Ishikawa (cell line): Measurements from ENCODE around the gene ZNF146.

Experiments
- EP300 ChIP-seq: IDR thresholded peaks from 2 replicates; pipeline ENCODE4 v1.6.1; 2012; ENCODE audit warnings: borderline replicate concordance
- FOXM1 ChIP-seq: IDR thresholded peaks from 2 replicates; pipeline ENCODE4 v1.6.1; 2012; ENCODE audit warnings: low read depth, borderline replicate concordance
- NFIC ChIP-seq: IDR thresholded peaks from 2 replicates; pipeline ENCODE4 v1.6.1; 2012
- RAD21 ChIP-seq: IDR thresholded peaks from 2 replicates; pipeline ENCODE4 v1.6.1; 2012; ENCODE audit warnings: low read depth
- TEAD4 ChIP-seq: IDR thresholded peaks from 2 replicates; pipeline ENCODE4 v1.6.1; 2012
- ZBTB7A ChIP-seq: IDR thresholded peaks from 2 replicates; pipeline ENCODE4 v1.6.1; 2012; ENCODE audit warnings: low read depth
- TF ChIP-seq, protein P1 (sequence below): IDR thresholded peaks from 2 replicates; pipeline ENCODE4 v1.6.1; 2012
- TF ChIP-seq, protein P2 (sequence below): IDR thresholded peaks from 2 replicates; pipeline ENCODE4 v1.6.1; 2012; ENCODE audit warnings: low read depth, mild to moderate bottlenecking
- TF ChIP-seq, protein P3 (sequence below): IDR thresholded peaks from 2 replicates; pipeline ENCODE4 v1.6.1; 2012

The ZNF146 gene

DNA sequence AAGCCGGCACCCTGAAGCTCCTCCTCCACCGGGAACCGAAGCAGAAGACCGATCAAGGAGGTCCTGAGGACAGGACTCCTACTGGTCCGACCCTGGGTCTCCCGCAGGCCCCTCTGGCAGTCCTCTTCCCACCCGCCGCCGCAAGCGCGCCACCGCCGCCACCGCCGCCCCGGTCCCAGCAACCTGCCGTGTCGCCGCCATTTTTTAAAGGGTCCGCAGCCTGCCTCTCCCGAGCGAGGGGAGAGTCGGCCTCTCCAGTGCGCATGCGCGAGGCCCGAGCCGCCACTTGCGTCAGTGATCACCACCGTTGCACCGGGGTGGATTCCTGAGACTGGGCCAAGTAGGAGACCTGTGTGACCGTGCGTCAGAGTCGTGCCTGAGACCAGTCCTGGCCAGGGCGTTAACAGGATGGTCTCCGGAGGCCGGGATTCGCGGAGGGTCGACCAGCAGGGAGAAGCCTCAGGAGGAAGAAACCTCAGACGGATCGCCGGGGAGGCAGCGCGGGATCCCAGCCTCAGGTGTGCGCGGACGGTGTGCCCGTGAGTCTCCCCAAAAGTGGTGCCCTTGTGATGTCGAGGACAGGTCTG lies 51.6 kb downstream of the ZNF146 start:
- no peak for TF ChIP-seq TEAD4

DNA sequence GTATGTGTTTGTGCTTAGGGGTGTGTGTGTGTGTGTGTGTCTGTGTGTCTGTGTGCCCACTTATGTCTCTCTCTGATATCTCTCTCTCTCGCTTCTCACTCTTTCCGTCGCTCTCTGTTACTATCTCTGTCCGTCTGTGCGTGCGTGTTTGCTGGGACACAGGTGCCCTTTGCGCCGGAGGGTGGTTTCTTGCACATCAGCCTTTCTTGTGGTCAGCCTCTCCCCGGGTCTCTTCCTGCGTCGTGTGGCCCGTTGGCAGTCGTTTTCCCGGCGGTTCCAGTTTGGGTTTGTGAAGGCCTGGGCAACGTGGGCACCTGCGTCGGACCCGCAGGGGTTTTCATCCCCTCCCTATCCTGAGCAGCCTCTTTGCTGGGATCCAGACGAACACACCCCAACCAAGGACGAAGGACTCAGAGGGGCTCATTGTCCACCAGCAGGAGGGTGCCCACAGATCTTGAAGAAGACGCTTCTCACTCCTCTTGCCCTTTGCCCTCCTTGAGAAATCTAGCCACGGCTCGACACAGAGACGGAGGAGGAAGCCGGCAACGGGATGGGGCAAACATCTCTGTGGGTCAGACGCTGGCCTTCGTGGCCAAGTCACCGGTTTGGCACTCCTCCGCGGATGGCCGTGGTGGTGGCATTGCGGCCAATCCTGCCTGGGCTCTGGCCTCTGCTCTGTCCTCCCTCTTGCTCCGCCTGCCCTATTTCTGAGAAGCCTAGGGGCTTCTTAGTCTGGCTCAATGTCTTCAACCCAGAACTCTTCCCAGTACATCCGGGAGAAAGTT lies 52.3 kb downstream of the ZNF146 start:
- TF ChIP-seq NFIC, result no peak
- TF ChIP-seq EP300, result no peak
- TF ChIP-seq, protein P1, sequence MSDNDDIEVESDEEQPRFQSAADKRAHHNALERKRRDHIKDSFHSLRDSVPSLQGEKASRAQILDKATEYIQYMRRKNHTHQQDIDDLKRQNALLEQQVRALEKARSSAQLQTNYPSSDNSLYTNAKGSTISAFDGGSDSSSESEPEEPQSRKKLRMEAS, result no peak
- TF ChIP-seq, protein P2, sequence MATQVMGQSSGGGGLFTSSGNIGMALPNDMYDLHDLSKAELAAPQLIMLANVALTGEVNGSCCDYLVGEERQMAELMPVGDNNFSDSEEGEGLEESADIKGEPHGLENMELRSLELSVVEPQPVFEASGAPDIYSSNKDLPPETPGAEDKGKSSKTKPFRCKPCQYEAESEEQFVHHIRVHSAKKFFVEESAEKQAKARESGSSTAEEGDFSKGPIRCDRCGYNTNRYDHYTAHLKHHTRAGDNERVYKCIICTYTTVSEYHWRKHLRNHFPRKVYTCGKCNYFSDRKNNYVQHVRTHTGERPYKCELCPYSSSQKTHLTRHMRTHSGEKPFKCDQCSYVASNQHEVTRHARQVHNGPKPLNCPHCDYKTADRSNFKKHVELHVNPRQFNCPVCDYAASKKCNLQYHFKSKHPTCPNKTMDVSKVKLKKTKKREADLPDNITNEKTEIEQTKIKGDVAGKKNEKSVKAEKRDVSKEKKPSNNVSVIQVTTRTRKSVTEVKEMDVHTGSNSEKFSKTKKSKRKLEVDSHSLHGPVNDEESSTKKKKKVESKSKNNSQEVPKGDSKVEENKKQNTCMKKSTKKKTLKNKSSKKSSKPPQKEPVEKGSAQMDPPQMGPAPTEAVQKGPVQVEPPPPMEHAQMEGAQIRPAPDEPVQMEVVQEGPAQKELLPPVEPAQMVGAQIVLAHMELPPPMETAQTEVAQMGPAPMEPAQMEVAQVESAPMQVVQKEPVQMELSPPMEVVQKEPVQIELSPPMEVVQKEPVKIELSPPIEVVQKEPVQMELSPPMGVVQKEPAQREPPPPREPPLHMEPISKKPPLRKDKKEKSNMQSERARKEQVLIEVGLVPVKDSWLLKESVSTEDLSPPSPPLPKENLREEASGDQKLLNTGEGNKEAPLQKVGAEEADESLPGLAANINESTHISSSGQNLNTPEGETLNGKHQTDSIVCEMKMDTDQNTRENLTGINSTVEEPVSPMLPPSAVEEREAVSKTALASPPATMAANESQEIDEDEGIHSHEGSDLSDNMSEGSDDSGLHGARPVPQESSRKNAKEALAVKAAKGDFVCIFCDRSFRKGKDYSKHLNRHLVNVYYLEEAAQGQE, result no peak
- no peak for TF ChIP-seq RAD21
- TF ChIP-seq ZBTB7A, result no peak
- TF ChIP-seq, protein P3, sequence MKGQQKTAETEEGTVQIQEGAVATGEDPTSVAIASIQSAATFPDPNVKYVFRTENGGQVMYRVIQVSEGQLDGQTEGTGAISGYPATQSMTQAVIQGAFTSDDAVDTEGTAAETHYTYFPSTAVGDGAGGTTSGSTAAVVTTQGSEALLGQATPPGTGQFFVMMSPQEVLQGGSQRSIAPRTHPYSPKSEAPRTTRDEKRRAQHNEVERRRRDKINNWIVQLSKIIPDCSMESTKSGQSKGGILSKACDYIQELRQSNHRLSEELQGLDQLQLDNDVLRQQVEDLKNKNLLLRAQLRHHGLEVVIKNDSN, result no peak
- TF ChIP-seq FOXM1, result no peak
- no peak for TF ChIP-seq TEAD4
